C4-2B (cell line): ENCODE data around the gene GART.

Experiments used
- H3K27ac ChIP-seq: fragments of 450-650 bp; 2 replicates; pipeline ENCODE4 v1.5.1; 2017
- CTCF ChIP-seq: fragments of 450-650 bp; conservative IDR thresholded peaks from 2 replicates; pipeline ENCODE4 v1.5.1; 2017; ENCODE audit warnings: mild to moderate bottlenecking
- ZFX ChIP-seq: fragments of 450-650 bp; IDR thresholded peaks from 2 replicates; pipeline ENCODE4 v1.6.1; 2017

Gene GART

DNA sequence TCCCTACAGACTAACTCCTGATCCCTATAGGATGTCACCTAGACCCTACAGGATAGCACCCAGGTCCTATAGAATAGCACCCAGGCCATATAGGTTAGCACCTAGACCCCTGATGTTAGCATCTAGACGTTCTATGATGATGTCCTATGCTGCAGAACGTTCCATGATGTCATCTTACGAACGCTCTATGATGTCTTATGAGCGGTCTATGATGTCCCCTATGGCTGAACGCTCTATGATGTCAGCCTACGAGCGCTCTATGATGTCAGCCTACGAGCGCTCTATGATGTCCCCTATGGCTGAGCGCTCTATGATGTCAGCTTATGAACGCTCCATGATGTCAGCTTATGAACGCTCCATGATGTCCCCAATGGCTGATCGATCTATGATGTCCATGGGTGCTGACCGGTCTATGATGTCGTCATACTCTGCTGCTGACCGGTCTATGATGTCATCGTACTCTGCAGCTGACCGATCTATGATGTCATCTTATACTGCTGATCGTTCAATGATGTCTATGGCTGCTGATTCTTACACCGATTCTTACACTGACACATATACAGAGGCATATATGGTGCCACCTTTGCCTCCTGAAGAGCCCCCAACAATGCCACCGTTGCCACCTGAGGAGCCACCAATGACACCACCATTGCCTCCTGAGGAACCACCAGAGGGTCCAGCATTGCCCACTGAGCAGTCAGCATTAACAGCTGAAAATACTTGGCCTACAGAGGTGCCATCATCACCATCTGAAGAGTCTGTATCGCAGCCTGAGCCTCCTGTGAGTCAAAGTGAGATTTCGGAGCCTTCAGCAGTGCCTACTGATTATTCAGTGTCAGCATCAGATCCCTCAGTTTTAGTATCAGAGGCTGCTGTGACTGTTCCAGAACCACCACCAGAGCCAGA is 10.4 kb upstream of the GART start:
- TF ChIP-seq CTCF, result no peak
- no peak overlapping the region for H3K27ac ChIP-seq

GRCh38 chr21:33551664-33552063 is 9.7 kb upstream of the GART start:
- no peak for TF ChIP-seq ZFX
- no peak overlapping the region for H3K27ac ChIP-seq

DNA sequence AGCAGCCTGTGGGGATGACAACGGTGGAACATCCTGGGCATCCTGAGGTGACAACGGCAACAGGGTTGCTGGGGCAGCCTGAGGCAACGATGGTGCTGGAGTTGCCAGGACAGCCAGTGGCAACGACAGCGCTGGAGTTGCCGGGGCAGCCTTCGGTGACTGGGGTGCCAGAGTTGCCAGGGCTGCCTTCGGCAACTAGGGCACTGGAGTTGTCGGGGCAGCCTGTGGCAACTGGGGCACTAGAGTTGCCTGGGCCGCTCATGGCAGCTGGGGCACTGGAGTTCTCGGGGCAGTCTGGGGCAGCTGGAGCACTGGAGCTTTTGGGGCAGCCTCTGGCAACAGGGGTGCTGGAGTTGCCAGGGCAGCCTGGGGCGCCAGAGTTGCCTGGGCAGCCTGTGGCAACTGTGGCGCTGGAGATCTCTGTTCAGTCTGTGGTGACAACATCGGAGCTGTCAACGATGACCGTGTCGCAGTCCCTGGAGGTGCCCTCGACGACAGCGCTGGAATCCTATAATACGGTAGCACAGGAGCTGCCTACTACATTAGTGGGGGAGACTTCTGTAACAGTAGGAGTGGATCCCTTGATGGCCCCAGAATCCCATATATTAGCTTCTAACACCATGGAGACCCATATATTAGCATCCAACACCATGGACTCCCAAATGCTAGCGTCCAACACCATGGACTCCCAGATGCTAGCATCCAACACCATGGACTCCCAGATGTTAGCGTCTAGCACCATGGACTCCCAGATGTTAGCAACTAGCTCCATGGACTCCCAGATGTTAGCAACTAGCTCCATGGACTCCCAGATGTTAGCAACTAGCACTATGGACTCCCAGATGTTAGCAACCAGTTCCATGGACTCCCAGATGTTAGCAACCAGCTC is 9.1 kb upstream of the GART start:
- no peak for TF ChIP-seq ZFX
- no peak overlapping the region for H3K27ac ChIP-seq

DNA sequence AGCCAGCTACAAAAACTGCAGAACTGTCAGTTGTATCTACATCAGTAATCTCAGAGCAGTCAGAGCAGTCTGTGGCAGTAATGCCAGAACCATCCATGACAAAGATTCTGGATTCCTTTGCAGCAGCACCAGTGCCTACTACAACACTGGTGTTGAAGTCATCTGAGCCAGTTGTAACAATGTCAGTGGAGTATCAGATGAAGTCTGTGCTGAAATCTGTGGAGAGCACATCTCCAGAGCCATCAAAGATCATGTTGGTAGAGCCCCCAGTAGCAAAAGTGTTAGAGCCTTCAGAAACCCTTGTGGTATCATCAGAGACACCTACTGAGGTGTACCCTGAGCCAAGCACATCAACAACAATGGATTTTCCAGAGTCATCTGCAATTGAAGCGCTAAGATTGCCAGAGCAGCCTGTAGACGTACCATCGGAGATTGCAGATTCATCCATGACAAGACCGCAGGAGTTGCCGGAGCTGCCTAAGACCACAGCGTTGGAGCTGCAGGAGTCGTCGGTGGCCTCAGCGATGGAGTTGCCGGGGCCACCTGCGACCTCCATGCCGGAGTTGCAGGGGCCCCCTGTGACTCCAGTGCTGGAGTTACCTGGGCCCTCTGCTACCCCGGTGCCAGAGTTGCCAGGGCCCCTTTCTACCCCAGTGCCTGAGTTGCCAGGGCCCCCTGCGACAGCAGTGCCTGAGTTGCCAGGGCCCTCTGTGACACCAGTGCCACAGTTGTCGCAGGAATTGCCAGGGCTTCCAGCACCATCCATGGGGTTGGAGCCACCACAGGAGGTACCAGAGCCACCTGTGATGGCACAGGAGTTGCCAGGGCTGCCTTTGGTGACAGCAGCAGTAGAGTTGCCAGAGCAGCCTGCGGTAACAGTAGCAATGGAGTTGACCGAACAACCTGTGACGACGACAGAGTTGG is 8.2 kb upstream of the GART start:
- no peak overlapping the region for H3K27ac ChIP-seq

GRCh38 chr21:33546086-33546485 is 4.2 kb upstream of the GART start:
- no peak overlapping the region for H3K27ac ChIP-seq
- TF ChIP-seq ZFX (no peak), CTCF (no peak)

More for the DNA sequence above, 8.2 kb upstream of the GART start:
- no peak for TF ChIP-seq ZFX
- no peak for TF ChIP-seq CTCF

DNA sequence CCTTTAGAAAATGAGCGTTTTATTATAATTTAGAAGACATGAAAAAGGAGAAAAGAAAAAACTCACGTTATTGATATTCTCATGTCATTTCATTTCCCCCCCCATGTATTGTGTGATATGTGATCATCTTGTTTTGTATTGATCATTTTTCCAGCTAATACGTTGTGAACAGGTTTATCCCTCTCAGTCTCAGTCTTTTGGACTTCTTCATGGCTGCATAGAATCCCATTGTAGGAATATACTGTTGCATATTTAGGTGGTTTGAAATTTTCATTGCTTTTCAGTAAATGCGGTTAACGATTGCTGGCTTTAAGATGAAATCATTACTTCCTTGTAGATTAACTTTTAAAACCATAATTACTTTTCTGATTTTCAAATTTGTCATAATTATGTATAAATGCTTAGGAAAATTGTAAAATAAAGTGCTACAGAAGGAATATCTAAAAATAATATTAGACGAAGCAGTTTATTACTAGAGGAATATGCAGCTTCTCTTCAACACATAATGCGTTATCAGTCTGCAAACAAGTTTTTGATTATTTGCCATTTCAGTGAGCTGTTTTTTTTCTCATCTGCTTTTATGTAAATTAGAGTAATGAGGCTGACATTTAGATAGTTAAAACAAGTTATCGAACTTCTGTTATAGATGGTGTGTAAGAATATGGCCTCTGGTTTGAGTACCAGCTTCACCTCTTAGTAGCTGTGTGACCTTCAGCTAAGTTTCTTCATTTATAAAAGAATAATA is 2.7 kb upstream of the GART start:
- no peak overlapping the region for H3K27ac ChIP-seq

More for the DNA sequence above, 2.7 kb upstream of the GART start:
- TF ChIP-seq CTCF (no peak), ZFX (no peak)
